Heart left ventricle (tissue), 16 donors: Measurements from ENCODE around the gene C11orf42. TPM values are rescaled to one million over a fixed set of nuclear protein-coding genes. Genes with fewer than 3 reads are reported as not detected.

Experiments
- ATAC-seq, 4 donors: fragments of 200-7000 bp; cut with Tn5 transposase; one replicate each; pipeline ENCODE4 v1.9.1; 2020 to 2022; ENCODE audit warnings: moderate library complexity in 4 of 4, mild to moderate bottlenecking in 3 of 4, moderate number of reproducible peaks in 1 of 4
- DNase-seq, 5 donors: peaks; one replicate each; pipeline ENCODE4 v3.0.0-alpha.2; 2020
- H3K27ac ChIP-seq, 12 donors: fragments of 200-600 bp; sonication (generic) in 4 of 12; one replicate each; pipeline versions ENCODE4 v1.5.0 to v1.8.0; 2016 to 2022; ENCODE audit warnings: mild to moderate bottlenecking in 2 of 12
- H3K27me3 ChIP-seq, 9 donors: fragments of 200-600 bp; sonication (generic) in 2 of 9; one replicate each; pipeline versions ENCODE4 v1.5.1 to v1.8.0; 2016 to 2022; ENCODE audit warnings: mild to moderate bottlenecking in 3 of 9
- H3K36me3 ChIP-seq, 9 donors: fragments of 200-600 bp; sonication (generic) in 2 of 9; one replicate each; pipeline versions ENCODE4 v1.5.0 to v1.8.0; 2018 to 2022; ENCODE audit warnings: mild to moderate bottlenecking in 2 of 9
- H3K4me1 ChIP-seq, 12 donors: fragments of 200-600 bp; sonication (generic) in 4 of 12; one replicate each; pipeline versions ENCODE4 v1.5.0 to v1.8.0; 2016 to 2022; ENCODE audit warnings: mild to moderate bottlenecking in 3 of 12
- H3K4me3 ChIP-seq, 12 donors: fragments of 200-600 bp; sonication (generic) in 4 of 12; one replicate each; pipeline versions ENCODE4 v1.5.0 to v1.8.0; 2017 to 2022; ENCODE audit warnings: mild to moderate bottlenecking in 9 of 12, moderate library complexity in 4 of 12
- H3K9me3 ChIP-seq, 12 donors: fragments of 200-600 bp; sonication (generic) in 4 of 12; one replicate each; pipeline versions ENCODE4 v1.5.0 to v1.8.0; 2016 to 2022; ENCODE audit warnings: mild to moderate bottlenecking in 1 of 12
- POLR2A ChIP-seq, 2 donors: fragments of 450-650 bp; IDR thresholded peaks; one replicate each; pipeline ENCODE4 v1.6.1; 2017; ENCODE audit warnings: antibody characterized with exemption in 2 of 2, mild to moderate bottlenecking in 2 of 2, moderate library complexity in 2 of 2
- WGBS, 4 donors: extraction: QIAGEN DNeasy Blood & Tissue Kit in 2 of 4; methylation state at CpG; one replicate each; pipeline versions ENCODE4 v1.1.5 to v1.1.7; 2013 to 2018; 5-methylcytosine and 5-hydroxymethylcytosine counted together
- intact Hi-C, 10 donors: fragments of 100-400 bp; cut with DNase I; formaldehyde crosslinking; loops; one replicate each; pipeline versions ENCODE4 v1.11.1 to v1.14.2; 2022
- polyA plus RNA-seq, 2 donors: library from polyadenylated mRNA; stranded (reverse); fragments of 200-250 nt; gene quantifications; one replicate each; pipeline ENCODE4 v1.2.3, GENCODE V29; 2013
- total RNA-seq, 9 donors: library from RNA; depleted of rRNA in 2 of 9; stranded (reverse); fragments of >200 nt in 2 of 9; fragmentation: NEBNext Ultra II Directional in 3 of 9; extraction: Animal tissue kit (Norgen Biotek cat#: 25700) in 3 of 9; gene quantifications; one replicate each; pipeline versions ENCODE4 v1.1.0 to v1.2.4, GENCODE V29; 2016 to 2023
- TF ChIP-seq, protein P1 (sequence below), 12 donors: fragments of 200-600 bp; sonication (generic) in 4 of 12; IDR thresholded peaks; one replicate each; pipeline versions ENCODE4 v1.5.0 to v1.8.0; 2018 to 2022; ENCODE audit warnings: antibody characterized with exemption in 12 of 12, mild to moderate bottlenecking in 5 of 12
- donor health status: ischemic (EF 13 %, LVEDD 7.1; RV severe dilation, severe dysfunction).
- donor health status: healthy with polysubstance abuse.
- donor health status: DM: no; HTN: yes; CAD: no.
- donor health status: DM: no; HTN: no; CAD: no.
- donor health status: ischemic (EF 25% LVEDD 6.9; RV normal size, moderate dysfunction).
- donor health status: ischemic (EF 25% LVEDD 5.7; RV mildly dilated, moderate dysfunction).
- donor health status: healthy.
- donor health status: DM: yes; HTN: yes; CAD: no.
- donor health status: ischemic (EF 35%, LVEDD 5.7; RV mildly dilated, moderate dysfunction).
- donor health status: nonischemic (EF 11% LVEDD 7.7; RV severe dilation, severe dysfunction).
- donor health status: DM: yes; HTN: yes; CAD: no.
- donor health status: PGD.
- donor health status: ischemic (EF 29% LVEDD 5.4; RV normal size, mild dysfunction).
- donor health status: nonischemic (EF 23%, LVEDD 6.1; RV moderate dilation, normal function).

The C11orf42 gene
- total and polyA plus RNA-seq, 11 donors: not detected

GRCh38 chr11:6233984-6234386 is 28.6 kb downstream of the C11orf42 start:
- Histone ChIP-seq H3K27me3 (no peaks in the 10 kb centered on the region), H3K27ac (peak overlapping the region in 11 of 12 donors; percentile 55 to 91 (median 81)), H3K4me1 (peaks cover 0 to 40% (median 14%) of the 10 kb centered on the region in 12 donors), H3K36me3 (no peaks in the 10 kb centered on the region), H3K4me3 (peak overlapping the region; percentile 28 to 95 (median 83)), H3K9me3 (no peaks in the 10 kb centered on the region)
- TF ChIP-seq POLR2A (IDR thresholded peaks at IDR 0.05): no peak
- TF ChIP-seq, protein P1, sequence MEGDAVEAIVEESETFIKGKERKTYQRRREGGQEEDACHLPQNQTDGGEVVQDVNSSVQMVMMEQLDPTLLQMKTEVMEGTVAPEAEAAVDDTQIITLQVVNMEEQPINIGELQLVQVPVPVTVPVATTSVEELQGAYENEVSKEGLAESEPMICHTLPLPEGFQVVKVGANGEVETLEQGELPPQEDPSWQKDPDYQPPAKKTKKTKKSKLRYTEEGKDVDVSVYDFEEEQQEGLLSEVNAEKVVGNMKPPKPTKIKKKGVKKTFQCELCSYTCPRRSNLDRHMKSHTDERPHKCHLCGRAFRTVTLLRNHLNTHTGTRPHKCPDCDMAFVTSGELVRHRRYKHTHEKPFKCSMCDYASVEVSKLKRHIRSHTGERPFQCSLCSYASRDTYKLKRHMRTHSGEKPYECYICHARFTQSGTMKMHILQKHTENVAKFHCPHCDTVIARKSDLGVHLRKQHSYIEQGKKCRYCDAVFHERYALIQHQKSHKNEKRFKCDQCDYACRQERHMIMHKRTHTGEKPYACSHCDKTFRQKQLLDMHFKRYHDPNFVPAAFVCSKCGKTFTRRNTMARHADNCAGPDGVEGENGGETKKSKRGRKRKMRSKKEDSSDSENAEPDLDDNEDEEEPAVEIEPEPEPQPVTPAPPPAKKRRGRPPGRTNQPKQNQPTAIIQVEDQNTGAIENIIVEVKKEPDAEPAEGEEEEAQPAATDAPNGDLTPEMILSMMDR (IDR thresholded peaks at IDR 0.05): no peak
- peak in 1 of 4 donors; percentile 0 for ATAC-seq
- intact Hi-C loops: loop anchor here in 3 of 10 donors (2.0 to 10.0 kb wide), 3 partner anchors 85 to 241 kb away; partner anchors contain the start of genes CAVIN3 (in 1 of the 3) and TRIM3 (in 1 of the 3)
- 0 to 3% (median 2%) methylated on average over 10 of the region's 10 CpGs for WGBS, 4 donors
- no peak for DNase-seq

DNA sequence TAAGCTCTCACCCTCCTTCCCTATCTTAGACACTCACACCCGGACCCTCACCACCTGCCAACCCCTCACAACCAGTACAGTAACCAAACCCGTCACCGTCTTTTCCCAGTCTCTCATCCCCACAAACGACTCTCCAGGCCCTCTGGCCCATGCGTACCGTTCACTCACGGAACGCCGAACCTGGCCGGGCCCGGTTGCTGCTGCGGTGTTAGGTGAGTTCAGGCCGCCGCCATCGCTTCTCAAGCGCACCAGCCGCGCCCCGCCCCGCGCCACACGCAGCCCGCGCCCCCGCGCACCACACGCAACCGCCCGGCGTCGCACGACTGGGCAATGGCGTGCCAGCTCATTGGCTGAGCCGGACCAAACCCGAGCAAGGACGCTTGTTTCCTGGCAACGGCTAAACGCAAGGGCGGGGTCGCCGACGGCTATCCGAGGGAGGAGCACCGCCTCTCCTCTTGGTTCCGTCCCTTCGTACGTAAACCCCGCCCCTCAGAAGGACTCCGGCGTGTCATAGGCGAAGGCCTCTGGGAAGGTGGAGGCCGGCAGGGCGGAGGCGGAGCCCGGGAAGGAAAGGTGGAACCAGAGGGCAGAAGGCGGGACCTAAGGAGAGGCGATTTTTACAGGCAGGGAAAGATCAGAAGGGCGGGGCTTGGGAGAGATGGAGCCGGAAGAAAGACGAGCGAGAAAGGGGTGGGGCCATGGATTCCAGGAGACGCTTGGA is 29.2 kb downstream of the C11orf42 start, which contains the start of gene FHIP1B:
TSS of gene FHIP1B (minus strand) at position 250 of the 721 bp plus-strand sequence. CDS start 10,120 bp downstream, outside the sequence.
- intact Hi-C loops: loop anchor here in 5 of 10 donors (2.0 to 10.0 kb wide), 4 partner anchors 83 to 240 kb away; partner anchors contain the start of genes CAVIN3 (in 1 of the 5) and TRIM3 (in 1 of the 5)

GRCh38 chr11:6237266-6237665 is 31.9 kb downstream of the C11orf42 start:
- DNase-seq: no peak
- Histone ChIP-seq H3K27ac (no peak overlapping the region), H3K36me3 (no peaks in the 10 kb centered on the region), H3K4me1 (peaks cover 0 to 28% (median 14%) of the 10 kb centered on the region in 12 donors), H3K9me3 (no peaks in the 10 kb centered on the region), H3K27me3 (no peaks in the 10 kb centered on the region), H3K4me3 (no peak overlapping the region)
- TF ChIP-seq, protein P1 (IDR thresholded peaks at IDR 0.05): no peak
- no peak for TF ChIP-seq POLR2A (IDR thresholded peaks at IDR 0.05)
- intact Hi-C loops: loop anchor here in 3 of 10 donors (5.0 to 10.0 kb wide), 2 partner anchors 80 to 238 kb away; partner anchors contain the start of gene TRIM3 (in 1 of the 3)
- 72 to 78% (median 77%) methylated on average over 4 of the region's 4 CpGs for WGBS, 4 donors
- no peak for ATAC-seq

More for the DNA sequence above, 29.2 kb downstream of the C11orf42 start, which contains the start of gene FHIP1B:
- peak within 1 kb of the TSS in 11 of 12 donors; percentile 74 to 91 (median 82) for H3K27ac ChIP-seq
- DNase-seq (peak; percentile 100), ATAC-seq (peak; percentile 98 to 99 (median 99))
- H3K4me1 ChIP-seq: peaks cover 0 to 36% (median 14%) of the 10 kb centered on the region in 12 donors
- 0 to 1% (median 0%) methylated on average over 59 to 62 of the region's 62 CpGs for WGBS, 4 donors
- peak in 1 of 2 donors; percentile 45 for TF ChIP-seq POLR2A (IDR thresholded peaks at IDR 0.05)
- TF ChIP-seq, protein P1 (IDR thresholded peaks at IDR 0.05): no peak
- H3K27me3 ChIP-seq: no peaks in the 10 kb centered on the region
- no peaks in the 10 kb centered on the region for H3K9me3 ChIP-seq
- no peaks in the 10 kb centered on the region for H3K36me3 ChIP-seq
- H3K4me3 ChIP-seq: peak within 1 kb of the TSS; percentile 28 to 95 (median 83)

DNA sequence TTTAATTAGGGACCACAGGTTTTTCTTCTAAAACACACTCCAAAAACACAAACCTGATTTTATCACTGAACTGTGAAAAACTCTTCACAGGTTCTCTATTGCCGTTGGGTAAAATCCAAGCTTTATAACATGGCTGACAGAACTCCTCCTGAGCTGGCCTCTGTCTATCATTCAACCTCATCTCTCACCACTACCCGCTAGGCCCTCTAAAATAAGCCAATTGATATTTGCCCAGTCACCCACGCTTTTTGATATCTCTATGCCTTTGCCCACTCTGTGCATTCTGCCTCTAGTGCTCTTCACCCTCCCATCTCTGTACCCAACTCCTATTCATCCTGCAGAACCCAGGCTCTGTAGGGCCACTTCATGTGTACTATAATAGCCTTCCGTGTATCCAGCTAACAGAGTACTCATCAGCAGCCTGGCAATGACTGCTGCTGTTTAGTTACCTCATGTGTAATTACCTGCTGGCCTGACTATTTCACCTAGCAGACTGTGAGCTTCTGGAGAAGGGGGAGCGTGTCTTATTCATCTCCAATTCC is 32.5 kb downstream of the C11orf42 start:
- Histone ChIP-seq H3K27me3 (no peaks in the 10 kb centered on the region), H3K4me3 (no peak overlapping the region), H3K36me3 (no peaks in the 10 kb centered on the region), H3K27ac (no peak overlapping the region), H3K9me3 (no peaks in the 10 kb centered on the region), H3K4me1 (peaks cover 0 to 27% (median 13%) of the 10 kb centered on the region in 12 donors)
- intact Hi-C loops: loop anchor here in 3 of 10 donors (2.0 to 10.0 kb wide), 3 partner anchors 65 to 237 kb away; partner anchors contain the start of gene TRIM3 (in 1 of the 3)
- no peak for DNase-seq
- ATAC-seq: no peak
- TF ChIP-seq, protein P1 (IDR thresholded peaks at IDR 0.05): no peak
- TF ChIP-seq POLR2A (IDR thresholded peaks at IDR 0.05): no peak
- 89 to 91% (median 90%) methylated on average over 5 of the region's 5 CpGs for WGBS, 4 donors
